GM18502 (cell line): Measurements from ENCODE around the gene RPE.

Experiments
- ATAC-seq: cut with Tn5 transposase; IDR thresholded peaks from one replicate; pipeline ENCODE4 v1.9.1; 2021; ENCODE audit warnings: mild to moderate bottlenecking; ENCODE audit not compliant: unreplicated experiment, poor library complexity

The RPE gene

DNA sequence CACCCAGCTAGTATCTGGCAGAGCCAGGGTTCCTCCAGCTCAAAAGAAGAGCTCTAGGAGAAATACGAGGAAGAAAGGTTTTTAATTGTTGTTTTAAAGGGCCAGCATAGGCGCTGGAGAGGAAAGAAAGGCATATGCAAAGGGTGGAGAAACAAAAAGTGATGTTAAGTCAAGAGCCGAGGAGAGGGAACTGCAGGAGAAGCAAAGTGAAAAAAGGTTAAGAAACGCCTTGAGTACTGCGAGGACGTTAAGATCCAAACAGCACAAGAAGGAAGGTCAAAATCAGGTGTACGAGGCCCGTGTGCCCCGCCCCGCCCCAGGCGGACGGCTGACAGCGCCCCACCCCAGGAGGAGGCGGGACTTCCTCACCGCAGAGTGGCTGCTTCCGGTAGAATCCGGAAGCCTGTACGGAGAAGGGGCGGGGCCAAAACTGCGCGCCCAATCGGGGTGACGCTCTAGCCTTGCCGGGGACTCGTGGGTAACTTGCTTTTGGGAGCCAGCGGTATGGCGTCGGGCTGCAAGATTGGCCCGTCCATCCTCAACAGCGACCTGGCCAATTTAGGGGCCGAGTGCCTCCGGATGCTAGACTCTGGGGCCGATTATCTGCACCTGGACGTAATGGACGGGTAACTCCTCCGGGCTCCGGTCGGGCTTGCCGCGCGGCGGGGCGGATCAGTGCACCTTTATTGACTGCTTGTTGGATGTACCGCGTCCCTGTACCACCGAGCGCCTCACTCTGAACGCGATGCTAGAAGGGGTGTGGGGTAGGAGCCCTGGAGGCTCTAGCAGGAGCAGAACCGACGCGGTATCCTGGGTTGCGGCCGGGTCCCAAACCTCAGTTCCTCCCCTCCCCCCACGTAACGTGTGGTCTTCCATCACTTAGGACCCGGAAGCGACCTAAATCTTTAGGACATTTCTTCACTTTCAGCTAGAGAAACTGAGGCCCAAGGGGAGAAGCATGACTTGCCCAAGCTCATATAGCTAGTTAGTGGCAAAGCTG lies at the start of gene RPE:
TSS of gene RPE (plus strand) at position 481 of the 1,000 bp plus-strand sequence. CDS start at position 505, 24 bp downstream.
- ATAC-seq, result peak; percentile 99

DNA sequence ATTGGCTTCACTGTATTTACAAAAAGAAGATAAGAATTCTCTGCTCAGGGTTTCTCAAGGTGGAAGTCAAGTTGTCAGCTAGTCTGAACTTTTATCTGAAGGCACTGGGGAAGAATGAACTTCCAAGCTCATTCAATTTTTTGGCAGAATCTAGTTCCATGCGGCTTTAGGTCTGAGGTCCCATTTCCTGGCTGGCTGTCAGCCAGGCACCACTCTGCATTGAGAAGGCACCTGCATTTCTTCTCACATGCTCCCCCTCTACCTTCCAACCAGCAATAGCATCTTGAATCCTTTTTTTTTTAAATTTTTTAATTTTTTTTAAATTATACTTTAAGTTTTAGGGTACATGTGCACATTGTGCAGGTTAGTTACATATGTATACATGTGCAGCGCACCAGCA lies 46.2 kb upstream of the RPE start:
- no peak for ATAC-seq

DNA sequence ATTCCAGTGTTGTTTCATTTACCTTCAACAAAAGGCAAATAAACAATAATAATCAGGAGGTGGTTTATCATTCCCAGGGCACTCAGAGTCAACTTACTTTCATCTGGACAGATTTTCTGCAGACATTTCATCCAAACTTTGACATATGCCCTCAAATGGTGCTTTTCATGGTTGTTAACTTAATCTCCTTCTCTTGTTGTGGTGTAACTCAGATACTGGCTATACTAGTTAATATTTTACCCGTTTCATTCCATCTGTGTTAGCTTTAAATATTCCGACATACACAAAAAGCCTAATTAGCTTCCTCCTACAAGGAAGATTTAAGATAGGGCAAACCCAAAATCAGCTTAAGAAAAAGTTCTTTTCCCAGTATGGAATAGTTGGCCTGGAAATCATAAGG lies 44.4 kb upstream of the RPE start:
- ATAC-seq, result no peak

DNA sequence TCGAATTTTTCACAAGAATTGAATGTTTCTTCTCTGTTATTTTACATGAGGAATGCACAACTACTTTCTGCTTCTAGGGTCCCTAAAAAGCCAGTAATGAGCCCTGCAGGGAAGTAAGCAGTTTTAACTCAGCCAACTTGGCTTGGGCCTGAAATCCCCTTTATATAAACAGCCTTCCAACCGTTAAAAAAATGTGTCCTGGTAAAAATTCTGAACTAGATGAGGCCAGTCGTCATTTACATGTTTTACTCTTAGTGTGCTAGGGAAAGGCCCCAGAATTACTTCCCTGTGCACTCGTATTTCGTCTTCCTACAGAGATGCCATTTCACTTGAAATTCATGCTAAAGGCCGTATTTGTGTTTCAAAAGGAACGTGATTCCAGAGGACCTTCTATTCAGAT lies 42.4 kb upstream of the RPE start:
- ATAC-seq, result no peak

DNA sequence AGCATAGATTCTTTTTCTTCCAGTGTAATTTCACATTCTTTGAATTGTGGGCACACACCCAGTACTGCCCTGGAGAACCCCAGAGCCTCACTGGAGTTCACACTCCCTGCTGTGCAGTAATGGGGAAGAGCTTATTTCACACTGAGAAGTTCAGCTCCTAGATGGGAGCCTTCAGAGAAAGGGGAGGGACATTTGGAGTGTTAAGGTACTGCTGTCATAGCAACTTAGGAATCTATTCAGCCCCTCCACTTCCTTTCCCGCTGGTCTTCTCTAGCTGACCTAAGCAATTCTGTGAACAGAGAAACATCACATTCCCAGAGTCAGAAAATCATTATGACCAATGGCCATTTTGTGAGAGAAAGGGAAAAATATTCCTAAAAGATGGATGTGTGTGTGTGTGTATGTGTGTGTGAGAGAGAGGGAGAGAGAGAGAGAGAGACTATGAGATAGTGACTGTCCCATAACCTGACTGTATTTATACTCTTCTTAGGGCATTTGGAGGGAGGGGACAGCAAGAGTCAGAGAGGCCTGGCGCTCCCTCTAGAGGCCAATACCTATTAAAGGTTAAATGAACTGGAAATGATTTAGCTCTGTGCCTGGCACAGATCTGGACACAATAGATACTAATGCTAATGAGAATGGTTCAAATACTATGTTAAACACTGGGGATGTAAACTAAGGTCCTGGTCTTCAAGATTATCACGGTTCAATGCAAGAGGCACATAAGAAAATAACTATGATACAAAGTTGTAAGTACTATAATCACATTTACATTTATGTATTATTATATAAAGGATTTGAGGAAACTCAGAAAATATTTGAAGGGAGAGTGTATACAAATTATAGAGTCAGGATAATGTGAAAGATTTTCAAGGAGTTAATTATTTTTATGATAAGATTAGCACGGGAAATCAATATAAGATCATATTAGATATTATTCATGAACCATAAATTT lies 41.5 kb upstream of the RPE start:
- peak; percentile 97 for ATAC-seq

DNA sequence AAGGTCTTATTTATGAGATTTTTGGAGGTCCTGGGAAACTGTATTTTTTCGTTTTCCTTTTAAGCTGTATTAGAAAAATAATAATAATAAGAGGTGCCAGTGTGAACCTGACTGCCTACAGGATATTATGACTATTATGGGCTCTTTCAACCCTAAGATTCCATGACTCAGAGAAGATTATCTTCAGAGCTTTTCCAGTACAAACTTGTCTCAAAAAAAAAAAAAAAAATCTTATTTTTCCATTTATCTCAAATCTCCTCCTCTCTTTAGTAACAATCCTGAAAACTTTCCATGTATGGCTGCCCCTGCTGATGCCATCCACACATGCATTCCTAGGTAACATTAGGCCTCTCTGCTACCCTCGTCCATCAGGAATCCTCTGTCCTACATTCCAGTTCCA lies 36.7 kb upstream of the RPE start:
- ATAC-seq, result no peak

DNA sequence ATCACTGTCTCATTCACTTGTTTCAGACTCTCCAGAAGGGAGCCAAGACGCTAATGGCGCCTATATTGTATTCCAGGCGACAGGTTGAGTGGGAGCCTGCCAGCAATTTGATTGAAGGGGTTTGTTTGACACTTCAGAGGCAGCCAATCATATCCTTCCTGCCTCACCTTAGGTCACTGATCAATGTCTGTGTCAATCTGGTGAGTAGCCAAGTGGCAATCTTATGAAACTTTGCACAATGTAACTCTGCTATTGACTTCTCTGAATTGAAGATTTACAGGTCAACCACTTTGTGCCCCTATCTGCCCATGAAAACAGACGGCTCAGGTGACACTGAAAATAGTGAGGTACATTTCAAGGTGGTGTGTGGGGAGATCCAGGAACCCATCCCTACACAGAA lies 32.7 kb upstream of the RPE start:
- no peak for ATAC-seq

DNA sequence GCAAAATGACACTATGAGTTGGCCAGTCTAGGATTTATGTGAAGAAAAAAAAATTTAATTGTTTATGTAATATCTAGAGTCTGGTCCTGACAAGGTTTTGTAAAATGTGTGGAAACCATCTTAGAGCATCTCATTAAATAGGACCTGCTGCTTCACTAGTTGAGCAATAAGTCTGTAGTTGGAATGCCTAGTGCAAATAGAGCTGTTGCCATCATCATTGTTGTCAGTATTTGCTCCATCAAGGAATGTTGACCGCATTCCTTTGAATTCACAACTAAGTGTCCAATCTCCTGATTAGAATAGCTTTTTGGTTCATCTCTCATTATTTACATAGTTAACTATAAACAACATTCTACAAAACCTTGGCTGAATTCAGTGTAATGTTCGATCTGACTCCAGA lies 32.2 kb upstream of the RPE start:
- ATAC-seq, result no peak

DNA sequence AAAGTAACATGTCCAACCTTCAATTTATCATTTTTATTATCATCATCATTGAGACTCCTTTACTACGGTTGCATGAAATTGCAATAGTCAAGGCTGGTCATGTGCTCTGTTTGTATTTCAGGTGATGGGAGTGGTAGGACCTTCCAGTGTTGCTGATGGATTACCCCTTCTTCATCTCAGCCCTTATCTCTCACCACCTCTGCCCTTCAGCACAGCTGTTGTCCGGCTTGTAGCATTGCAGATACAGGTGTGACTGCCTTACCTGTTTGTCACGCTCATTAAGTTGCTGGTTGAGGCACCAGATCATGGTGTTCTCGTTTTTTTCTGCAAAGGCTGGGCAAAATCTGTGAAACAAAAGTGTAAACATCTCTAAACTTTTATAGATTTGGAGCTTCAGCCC lies 31.7 kb upstream of the RPE start:
- ATAC-seq, result no peak

DNA sequence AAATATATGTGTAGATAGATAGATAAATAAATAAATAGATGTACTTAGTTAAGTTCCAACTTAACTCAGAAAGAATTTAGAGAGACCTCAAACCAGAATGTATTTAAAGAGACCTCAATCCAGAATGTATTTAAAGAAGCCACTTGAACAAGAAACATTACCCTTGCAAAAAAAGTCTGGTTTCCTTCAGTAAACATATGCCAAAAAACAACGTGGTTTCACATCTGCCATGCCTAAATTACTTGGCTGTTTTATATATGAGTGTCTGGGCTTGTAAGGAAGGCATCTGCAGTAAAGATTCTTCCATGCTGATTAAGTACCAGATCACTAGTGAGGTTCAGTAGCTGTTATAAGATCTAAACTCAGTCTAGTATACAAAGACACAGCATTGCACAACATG lies 29.1 kb upstream of the RPE start:
- ATAC-seq, result no peak

DNA sequence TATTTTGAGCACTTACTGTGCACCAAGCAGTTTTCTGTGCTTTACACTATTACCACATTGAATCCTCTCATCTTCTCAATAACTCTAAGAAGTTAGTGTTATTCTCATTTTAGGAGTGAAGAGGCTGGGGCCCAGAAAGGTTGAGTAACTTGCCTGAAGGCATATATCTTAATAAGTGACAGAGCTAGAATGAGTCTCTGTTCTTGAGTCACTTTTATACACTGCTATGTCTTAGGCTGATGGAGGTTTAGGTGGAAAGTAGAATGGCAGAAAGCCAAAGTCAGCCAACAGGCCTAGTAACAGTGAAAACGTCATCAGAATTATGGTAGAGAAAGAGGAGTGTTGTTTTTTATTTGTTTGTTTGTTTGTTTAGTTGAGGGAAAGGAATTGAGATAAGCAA lies 27.9 kb upstream of the RPE start:
- ATAC-seq, result no peak

DNA sequence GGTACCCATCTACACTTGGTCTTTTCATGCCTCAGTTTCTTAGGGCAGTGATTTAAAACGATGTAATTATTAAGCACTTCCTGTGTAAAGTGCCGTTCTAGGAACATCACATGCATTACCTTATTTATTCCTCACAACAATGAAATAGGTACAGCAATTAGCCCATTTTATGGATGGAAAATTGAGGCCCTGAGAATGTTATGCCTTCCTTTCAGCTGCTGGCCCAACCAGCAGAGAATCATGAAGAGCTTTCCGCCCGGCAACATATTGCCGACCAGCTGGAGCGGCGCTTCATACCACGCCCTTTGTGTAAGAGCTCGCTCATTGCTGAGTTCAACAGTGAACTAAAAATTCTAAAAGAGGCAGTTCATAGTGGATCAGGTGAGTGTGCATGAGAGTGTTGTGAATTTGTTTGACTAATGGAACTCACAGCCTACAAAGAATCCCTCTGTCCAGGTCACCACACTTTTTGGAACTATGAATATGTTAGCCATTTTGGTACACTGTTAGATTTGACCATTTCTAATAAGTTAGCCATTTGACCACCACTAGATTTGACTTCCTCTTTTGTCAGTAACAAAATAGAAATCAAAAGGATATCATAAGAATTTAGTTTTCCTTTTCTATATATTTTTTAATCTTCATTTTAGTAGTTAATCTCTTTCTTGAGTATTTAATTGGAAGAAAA lies 25.6 kb upstream of the RPE start:
- peak; percentile 56 for ATAC-seq

DNA sequence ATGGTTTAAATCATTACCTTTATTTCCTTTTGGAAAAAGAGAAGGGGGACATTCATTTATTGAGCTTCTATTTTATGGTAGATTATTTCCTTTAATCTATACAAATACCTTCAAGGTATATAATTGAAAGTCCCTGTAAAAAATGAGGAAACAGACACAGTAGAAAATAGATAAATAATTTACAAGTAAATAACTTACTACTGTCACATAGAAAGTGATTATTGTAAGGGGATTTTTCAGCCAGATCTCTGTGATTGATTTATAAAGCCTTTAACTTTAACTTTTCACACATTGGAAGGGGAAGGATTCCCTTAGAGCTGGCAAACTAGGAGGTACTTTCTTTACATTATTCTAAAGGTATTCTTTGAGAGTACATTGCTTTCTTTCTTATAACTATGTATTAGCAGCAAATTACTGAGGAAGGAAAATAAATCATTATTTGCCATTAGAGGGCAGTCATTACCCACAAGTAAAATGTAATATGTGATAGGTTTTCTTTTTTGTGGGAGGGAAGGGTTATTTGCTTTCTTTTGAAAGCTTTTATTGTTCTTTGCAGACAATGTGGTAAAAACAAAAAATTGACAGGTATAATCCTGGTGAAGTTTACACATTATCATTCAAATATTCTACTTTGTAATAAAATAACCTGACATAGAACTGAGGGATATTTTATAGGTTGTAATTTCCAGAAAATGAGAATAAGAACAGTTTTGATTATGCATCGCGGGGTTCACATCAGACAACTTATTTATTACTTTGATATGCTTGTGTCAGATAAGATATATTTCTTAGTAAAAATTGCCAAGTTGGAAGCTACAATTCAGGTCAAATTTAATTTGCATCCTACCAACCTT lies 24.8 kb upstream of the RPE start:
- peak; percentile 57 for ATAC-seq

DNA sequence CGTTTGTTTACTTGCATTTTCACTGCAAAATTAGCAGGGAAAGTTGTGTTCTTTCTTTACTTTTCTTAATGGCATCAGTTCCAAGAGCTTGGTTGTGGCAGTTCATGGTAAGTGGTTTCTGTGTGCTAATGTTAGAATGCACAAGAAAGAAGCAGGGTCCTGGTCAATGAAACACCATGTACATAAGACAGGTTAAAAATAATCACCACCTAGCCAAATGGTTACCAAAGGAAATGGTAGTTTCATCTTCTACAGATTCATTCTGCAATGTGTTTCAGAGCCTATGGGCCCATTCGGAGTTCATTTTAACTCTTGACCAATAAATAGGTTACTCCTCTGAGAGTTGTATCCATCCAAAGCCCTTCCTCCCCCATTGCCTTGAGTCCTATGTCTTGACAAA lies 18.1 kb upstream of the RPE start:
- no peak for ATAC-seq

DNA sequence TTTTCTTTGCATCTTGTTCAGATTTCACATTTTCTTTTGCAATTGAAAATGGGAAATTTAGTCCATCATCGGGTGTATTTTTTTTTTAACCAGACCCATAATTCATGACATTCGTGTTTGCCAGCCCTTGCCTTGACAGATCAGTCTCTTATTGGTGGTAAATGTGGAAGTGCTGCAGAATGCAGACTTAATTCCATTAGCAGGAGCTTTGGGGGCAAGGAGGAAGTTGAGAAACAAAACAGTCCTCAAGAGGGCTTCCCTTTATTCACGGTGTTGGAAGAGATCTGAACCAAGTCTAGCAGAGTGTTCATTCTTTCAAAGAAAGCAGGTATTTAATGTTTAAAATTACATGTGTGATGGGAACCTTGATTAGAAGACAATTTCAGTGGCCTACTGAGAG lies 16.6 kb upstream of the RPE start:
- no peak for ATAC-seq

DNA sequence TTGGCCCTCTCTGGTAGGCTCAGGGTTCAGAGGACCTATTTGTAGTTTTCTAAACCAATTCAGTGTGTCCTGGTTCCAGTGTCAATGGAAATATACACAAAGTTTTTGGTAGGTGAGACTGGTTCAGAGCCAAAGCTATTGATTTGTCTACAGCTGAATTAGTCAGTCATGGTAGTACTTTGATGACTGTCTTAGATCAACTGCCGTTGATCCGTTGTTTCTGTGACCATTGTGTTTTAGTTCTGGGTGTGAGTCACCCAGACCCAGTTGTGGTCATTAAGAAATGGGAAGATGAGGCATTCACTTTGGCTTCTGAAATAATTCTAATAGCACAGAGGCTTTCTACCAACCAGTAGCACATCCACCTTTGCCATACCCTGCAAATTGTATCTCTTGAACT lies 16.0 kb upstream of the RPE start:
- no peak for ATAC-seq

DNA sequence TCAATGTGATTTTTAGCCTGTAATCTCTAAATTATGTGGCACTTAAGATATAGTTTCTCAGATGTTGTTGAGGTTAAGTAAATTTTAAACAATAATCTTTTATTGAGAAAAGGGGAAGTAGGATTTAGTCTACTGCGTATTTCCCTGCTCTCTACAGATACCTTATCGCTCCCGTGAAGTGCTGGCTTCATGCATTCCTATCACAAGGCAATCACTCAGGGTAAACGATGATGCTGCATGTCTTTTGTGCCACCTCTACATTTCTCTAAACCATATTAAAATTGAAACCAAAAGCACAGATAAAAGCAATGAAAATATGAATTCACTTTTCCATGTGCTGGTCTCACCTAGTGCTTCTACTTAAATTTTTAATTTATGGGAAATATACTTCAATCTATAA lies 14.4 kb upstream of the RPE start:
- peak; percentile 51 for ATAC-seq

DNA sequence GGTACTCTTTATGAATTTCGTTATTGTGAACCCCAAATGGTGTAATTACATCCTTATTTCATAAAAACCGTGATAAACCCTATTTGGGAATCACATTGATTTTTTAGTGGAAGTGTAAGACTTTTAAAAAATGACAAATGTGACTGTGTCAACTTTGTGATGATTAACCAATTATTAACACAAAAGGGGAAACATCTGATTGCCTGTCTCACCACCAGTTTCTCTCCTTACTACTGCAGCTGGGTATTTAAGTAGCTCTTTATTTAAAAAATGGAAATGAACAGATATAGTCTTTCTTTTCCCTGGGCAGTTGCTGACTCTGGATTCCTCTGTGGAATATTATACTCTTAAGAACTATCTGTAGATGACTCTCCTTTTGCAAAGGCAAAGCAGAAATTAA lies 11.6 kb upstream of the RPE start:
- ATAC-seq, result no peak

DNA sequence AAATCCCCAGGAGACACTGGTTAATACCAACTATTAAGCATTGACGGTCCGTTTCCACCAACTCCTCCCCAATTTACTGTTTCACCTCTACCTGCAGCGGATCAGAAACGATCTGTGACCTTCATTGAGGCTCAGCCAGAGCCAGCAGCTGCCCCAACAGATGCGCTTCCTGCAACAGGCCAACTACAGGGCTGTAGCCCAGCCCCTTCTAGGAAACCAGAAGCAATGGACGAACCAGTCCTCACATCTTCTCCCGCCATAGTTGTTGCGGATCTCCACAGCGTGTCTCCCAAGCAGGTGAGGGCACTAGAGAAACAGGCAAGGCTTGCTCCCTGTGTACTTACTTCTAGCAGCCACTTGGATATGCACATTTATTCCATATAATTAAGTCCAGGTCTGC lies 8.5 kb upstream of the RPE start:
- no peak for ATAC-seq

DNA sequence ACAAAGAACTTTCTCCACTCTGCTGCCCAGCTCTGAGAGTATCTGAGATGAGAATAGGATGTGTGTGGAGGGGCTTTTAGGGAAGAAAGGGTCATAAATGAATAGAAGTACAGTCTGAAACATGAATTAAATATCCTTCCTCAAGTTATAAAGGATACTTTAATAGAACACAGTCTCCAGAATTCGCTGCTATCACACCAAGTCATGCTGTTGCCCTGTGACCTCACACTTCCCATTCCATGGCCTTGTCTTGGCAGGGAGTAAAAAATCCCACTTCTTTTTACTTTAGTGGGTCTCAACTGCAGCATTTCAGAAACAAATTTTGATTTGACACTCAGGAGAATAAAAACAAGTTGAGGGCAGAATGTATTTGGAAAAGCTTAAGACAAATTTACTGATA lies 3.8 kb upstream of the RPE start:
- ATAC-seq, result no peak
